GM23338 (cell line): ENCODE results near the gene EXD3. TPM values are rescaled to one million over a fixed set of nuclear protein-coding genes. Genes with fewer than 3 reads are reported as not detected.

Experiments used
- ATAC-seq: fragments of 200-7000 bp; cut with Tn5 transposase; 3 replicates; pipeline ENCODE4 v1.9.1; 2020
- DNase-seq: peaks from one replicate; pipeline ENCODE4 v3.0.0-alpha.2; 2015; ENCODE audit warnings: low spot score
- H2AFZ ChIP-seq: fragments of 200-600 bp; sonication (generic); 2 replicates; pipeline ENCODE4 v1.8.0; 2016; ENCODE audit warnings: antibody characterized with exemption, mild to moderate bottlenecking, moderate library complexity
- H3F3A ChIP-seq: fragments of 200-600 bp; sonication (generic); replicated peaks from 2 replicates; pipeline ENCODE4 v1.8.0; 2017; ENCODE audit warnings: antibody characterized with exemption, mixed run types, low read depth
- H3K27ac ChIP-seq: fragments of 200-600 bp; sonication (generic); 2 replicates; pipeline ENCODE4 v1.6.1; 2016; ENCODE audit warnings: low read depth
- H3K27me3 ChIP-seq: fragments of 200-600 bp; sonication (generic); 2 replicates; pipeline ENCODE4 v1.8.0; 2016; ENCODE audit warnings: mild to moderate bottlenecking, mixed run types, moderate library complexity; ENCODE audit not compliant: insufficient read depth
- H3K36me3 ChIP-seq: fragments of 200-600 bp; sonication (generic); 2 replicates; pipeline ENCODE4 v1.8.0; 2016; ENCODE audit warnings: mild to moderate bottlenecking; ENCODE audit not compliant: insufficient read depth
- H3K4me1 ChIP-seq: fragments of 200-600 bp; sonication (generic); 2 replicates; pipeline ENCODE4 v1.8.0; 2016; ENCODE audit warnings: mild to moderate bottlenecking, moderate library complexity; ENCODE audit not compliant: insufficient read depth
- H3K4me2 ChIP-seq: fragments of 200-600 bp; sonication (generic); 2 replicates; pipeline ENCODE4 v1.7.1; 2017; ENCODE audit warnings: mixed run types
- H3K4me3 ChIP-seq: fragments of 200-600 bp; sonication (generic); 2 replicates; pipeline ENCODE4 v1.6.1; 2016; ENCODE audit warnings: mixed run types
- H3K79me2 ChIP-seq: fragments of 200-600 bp; sonication (generic); replicated peaks from 2 replicates; pipeline ENCODE4 v1.8.0; 2017; ENCODE audit warnings: mild to moderate bottlenecking; ENCODE audit not compliant: insufficient read depth
- H3K9me2 ChIP-seq: fragments of 200-600 bp; sonication (generic); 2 replicates; pipeline ENCODE4 v1.8.0; 2017; ENCODE audit not compliant: insufficient read depth
- H4K20me1 ChIP-seq: fragments of 200-600 bp; sonication (generic); replicated peaks from 2 replicates; pipeline ENCODE4 v1.8.0; 2017; ENCODE audit warnings: mild to moderate bottlenecking; ENCODE audit not compliant: insufficient read depth
- H3K27ac Mint-ChIP-seq: 2 replicates; pipeline ENCODE4 v1.8.0; 2020; ENCODE audit warnings: inconsistent platforms, mild to moderate bottlenecking, moderate library complexity, mixed read lengths
- H3K27me3 Mint-ChIP-seq: 3 replicates; pipeline ENCODE4 v1.8.0; 2022; ENCODE audit warnings: low read depth, mild to moderate bottlenecking, moderate library complexity, mixed read lengths, inconsistent platforms; ENCODE audit not compliant: insufficient read depth, poor library complexity
- H3K36me3 Mint-ChIP-seq: 3 replicates; pipeline ENCODE4 v1.8.0; 2021; ENCODE audit warnings: low read depth, mild to moderate bottlenecking, inconsistent platforms, moderate library complexity, mixed read lengths
- H3K4me1 Mint-ChIP-seq: 3 replicates; pipeline ENCODE4 v1.8.0; 2020; ENCODE audit warnings: mild to moderate bottlenecking, inconsistent platforms, mixed read lengths
- H3K4me3 Mint-ChIP-seq: 3 replicates; pipeline ENCODE4 v1.8.0; 2021; ENCODE audit warnings: moderate library complexity, mild to moderate bottlenecking, inconsistent platforms, mixed read lengths
- H3K9me3 Mint-ChIP-seq: 3 replicates; pipeline ENCODE4 v1.8.0; 2020; ENCODE audit warnings: moderate library complexity, mild to moderate bottlenecking, inconsistent platforms, mixed read lengths
- CREB1 ChIP-seq: fragments of 250-450 bp; sonication (Bioruptor Pico); IDR thresholded peaks from 2 replicates; pipeline ENCODE4 v1.5.0; 2020; ENCODE audit warnings: low read depth, mild to moderate bottlenecking, moderate library complexity
- CTCF ChIP-seq, 2 experiments: fragments of 200-600 bp in 1 of 2; sonication (generic) in 1 of 2; conservative IDR thresholded peaks; 2 replicates each; pipeline versions ENCODE4 v1.5.1 to v1.6.1; 2016 to 2017; ENCODE audit warnings: antibody characterized with exemption in 2 of 2, low read depth in 2 of 2, mild to moderate bottlenecking in 2 of 2, moderate library complexity in 1 of 2
- ETS1 ChIP-seq: IDR thresholded peaks from 2 replicates; pipeline ENCODE4 v1.6.1; 2016; ENCODE audit warnings: antibody characterized with exemption
- EZH2 ChIP-seq: fragments of 200-600 bp; sonication (generic); IDR thresholded peaks from one replicate; pipeline ENCODE4 v1.8.0; 2017; ENCODE audit warnings: antibody characterized with exemption, mild to moderate bottlenecking, low read depth; ENCODE audit not compliant: unreplicated experiment
- EZH2phosphoT487 ChIP-seq: fragments of 200-600 bp; sonication (generic); IDR thresholded peaks from one replicate; pipeline ENCODE4 v1.8.1; 2018; ENCODE audit warnings: antibody characterized with exemption; ENCODE audit not compliant: unreplicated experiment
- JUNB ChIP-seq: IDR thresholded peaks from one replicate; pipeline ENCODE4 v1.6.1; 2016; ENCODE audit warnings: antibody characterized with exemption; ENCODE audit not compliant: unreplicated experiment
- NANOG ChIP-seq: IDR thresholded peaks from 2 replicates; pipeline ENCODE4 v1.6.1; 2016; ENCODE audit warnings: antibody characterized with exemption, borderline replicate concordance
- POLR2AphosphoS5 ChIP-seq: IDR thresholded peaks from 2 replicates; pipeline ENCODE4 v1.6.1; 2016; ENCODE audit warnings: antibody characterized with exemption, low read depth
- REST ChIP-seq: IDR thresholded peaks from one replicate; pipeline ENCODE4 v1.6.1; 2018; ENCODE audit warnings: antibody characterized with exemption; ENCODE audit not compliant: unreplicated experiment
- STAT1 ChIP-seq: IDR thresholded peaks from one replicate; pipeline ENCODE4 v1.6.1; 2016; ENCODE audit warnings: antibody characterized with exemption; ENCODE audit not compliant: unreplicated experiment
- ZNF114 ChIP-seq: fragments of 250-450 bp; sonication (Bioruptor Pico); IDR thresholded peaks from 2 replicates; pipeline ENCODE4 v1.5.0; 2020; ENCODE audit warnings: mild to moderate bottlenecking, moderate library complexity
- ZNF331 ChIP-seq: fragments of 250-450 bp; sonication (Bioruptor Pico); IDR thresholded peaks from 2 replicates; pipeline ENCODE4 v1.5.0; 2020; ENCODE audit warnings: low read depth, mild to moderate bottlenecking, moderate library complexity
- ZNF462 ChIP-seq: fragments of 250-450 bp; sonication (Bioruptor Pico); IDR thresholded peaks from 2 replicates; pipeline ENCODE4 v1.5.0; 2020; ENCODE audit warnings: mild to moderate bottlenecking, moderate library complexity
- polyA plus RNA-seq: library from polyadenylated mRNA; unstranded; fragments of >200 nt; fragmentation: Nextera tagmentation; extraction: Ambion mirVana; gene quantifications from 2 replicates; pipeline ENCODE4 v1.2.1, GENCODE V29; 2016
- total RNA-seq: library from RNA; depleted of rRNA; stranded (reverse); fragments of >200 nt; shearing (Covaris generic); gene quantifications from 2 replicates; pipeline ENCODE4 v1.2.3, GENCODE V29; 2014

Gene EXD3
- total and polyA plus RNA-seq, 2 experiments from 2014 or later, result 3.6 to 9.7 TPM

- peaks cover 9% of the 10 kb centered on the region for H3K27me3 Mint-ChIP-seq
- no peaks in the 10 kb centered on the region for H4K20me1 ChIP-seq
- no peaks in the 10 kb centered on the region for H3K27me3 ChIP-seq
- H3K27ac Mint-ChIP-seq, result no peak overlapping the region
- H3K9me3 Mint-ChIP-seq, result peaks cover 26% of the 10 kb centered on the region
- no peak for ATAC-seq
- DNase-seq, result no peak
- H3K79me2 ChIP-seq, result no peaks in the 10 kb centered on the region
- no peak overlapping the region for H3K4me3 ChIP-seq
- TF ChIP-seq EZH2 (no peak), JUNB (no peak), ZNF331 (CRISPR knock-in tag) (no peak), ZNF462 (CRISPR knock-in tag) (no peak), NANOG (no peak), POLR2AphosphoS5 (no peak), STAT1 (no peak), ZNF114 (CRISPR knock-in tag) (no peak), CREB1 (CRISPR knock-in tag) (no peak), ETS1 (no peak), CTCF (conservative IDR thresholded peaks at IDR 0.05; ENCODE audit: low read depth in 2 of 2) (no peak), REST (no peak), EZH2phosphoT487 (no peak)
- H2AFZ ChIP-seq, result no peak overlapping the region
- H3K36me3 Mint-ChIP-seq, result peaks cover 6% of the 10 kb centered on the region; the same call in 2 of the 3 replicates
- H3K4me2 ChIP-seq, result no peak overlapping the region
- H3F3A ChIP-seq, result peaks cover 6% of the 10 kb centered on the region; the same call in 1 of the 2 replicates
- H3K4me1 Mint-ChIP-seq, result no peaks in the 10 kb centered on the region
- no peaks in the 10 kb centered on the region for H3K9me2 ChIP-seq
- no peaks in the 10 kb centered on the region for H3K36me3 ChIP-seq
- H3K4me3 Mint-ChIP-seq, result no peak overlapping the region
- H3K4me1 ChIP-seq, result no peaks in the 10 kb centered on the region
- H3K27ac ChIP-seq, result no peak overlapping the region
These were observed 56.5 kb downstream of the EXD3 start for GRCh38 chr9:137366445-137366810.
